RWPE1 (cell line): Measurements from ENCODE around the gene ZNF845.
"Not testable (repeated sequence)": the region's sequence is repeated elsewhere in the genome, so short reads cannot be mapped to it uniquely, and the experiment has no call there.

ENCODE experiments used
- CTCF ChIA-PET: fragments of 350-600 bp; sonication (Branson Sonifier 250); formaldehyde crosslinking; extraction: SDS; loops from one replicate; lab custom pipeline; 2021; lab: Yijun Ruan, JAX
- POLR2A ChIA-PET: fragments of 400-600 bp; formaldehyde crosslinking; extraction: SDS; loops from one replicate; lab custom pipeline; 2020; ENCODE audit warnings: antibody characterized with exemption; ENCODE audit not compliant: low non-redundant PET; lab: Yijun Ruan, JAX
- DNase-seq: peaks from one replicate; pipeline ENCODE4 v3.0.0; 2012; ENCODE audit warnings: low spot score
- H3K27ac ChIP-seq: fragments of 450-650 bp; 2 replicates; pipeline ENCODE4 v1.5.1; 2017
- TF ChIP-seq, protein P1 (sequence below): fragments of 450-650 bp; conservative IDR thresholded peaks from 2 replicates; pipeline ENCODE4 v1.5.1; 2017; ENCODE audit warnings: low read depth, mild to moderate bottlenecking

The ZNF845 gene

GRCh38 chr19:53357821-53358581, 24.5 kb downstream of the ZNF845 start:
- ChIA-PET CTCF (no interaction called here), POLR2A (interaction anchor here (0.7 kb wide), 1 partner anchor 1093 kb away, joined by 3 read pairs; no protein-coding TSS in a partner anchor)
- no peak for DNase-seq
- TF ChIP-seq, protein P1, sequence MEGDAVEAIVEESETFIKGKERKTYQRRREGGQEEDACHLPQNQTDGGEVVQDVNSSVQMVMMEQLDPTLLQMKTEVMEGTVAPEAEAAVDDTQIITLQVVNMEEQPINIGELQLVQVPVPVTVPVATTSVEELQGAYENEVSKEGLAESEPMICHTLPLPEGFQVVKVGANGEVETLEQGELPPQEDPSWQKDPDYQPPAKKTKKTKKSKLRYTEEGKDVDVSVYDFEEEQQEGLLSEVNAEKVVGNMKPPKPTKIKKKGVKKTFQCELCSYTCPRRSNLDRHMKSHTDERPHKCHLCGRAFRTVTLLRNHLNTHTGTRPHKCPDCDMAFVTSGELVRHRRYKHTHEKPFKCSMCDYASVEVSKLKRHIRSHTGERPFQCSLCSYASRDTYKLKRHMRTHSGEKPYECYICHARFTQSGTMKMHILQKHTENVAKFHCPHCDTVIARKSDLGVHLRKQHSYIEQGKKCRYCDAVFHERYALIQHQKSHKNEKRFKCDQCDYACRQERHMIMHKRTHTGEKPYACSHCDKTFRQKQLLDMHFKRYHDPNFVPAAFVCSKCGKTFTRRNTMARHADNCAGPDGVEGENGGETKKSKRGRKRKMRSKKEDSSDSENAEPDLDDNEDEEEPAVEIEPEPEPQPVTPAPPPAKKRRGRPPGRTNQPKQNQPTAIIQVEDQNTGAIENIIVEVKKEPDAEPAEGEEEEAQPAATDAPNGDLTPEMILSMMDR: no peak
- H3K27ac ChIP-seq: no peak overlapping the region

DNA sequence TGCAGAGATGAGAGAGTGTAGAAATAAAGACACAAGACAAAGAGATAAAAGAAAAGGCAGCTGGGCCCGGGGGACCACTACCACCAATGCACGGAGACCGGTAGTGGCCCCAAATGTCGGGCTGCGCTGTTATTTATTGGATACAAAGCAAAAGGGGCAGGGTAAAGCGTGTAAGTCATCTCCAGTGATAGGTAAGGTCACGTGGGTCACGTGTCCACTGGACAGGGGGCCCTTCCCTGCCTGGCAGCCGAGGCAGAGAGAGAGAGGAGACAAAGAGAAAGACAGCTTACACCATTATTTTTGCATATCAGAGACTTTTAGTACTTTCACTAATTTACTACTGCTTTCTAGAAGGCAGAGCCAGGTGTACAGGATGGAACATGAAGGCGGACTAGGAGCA, 26.5 kb downstream of the ZNF845 start:
- CTCF ChIA-PET, H3K27ac ChIP-seq, DNase-seq, POLR2A ChIA-PET: not testable (repeated sequence)

GRCh38 chr19:53365134-53365898, 31.8 kb downstream of the ZNF845 start, which contains the start of gene ZNF525:
Gene ZNF525, plus strand, starts transcription at chr19:53365705. Its CDS starts 6,577 bp downstream, at chr19:53372282.
- peak within 1 kb of the TSS; percentile 72 for H3K27ac ChIP-seq
- CTCF ChIA-PET: interaction anchor here (0.7 kb wide), 1 partner anchor 16 kb away, joined by 4 read pairs; no protein-coding TSS in a partner anchor
- TF ChIP-seq, protein P1: no peak
- peak; percentile 91 for DNase-seq
- POLR2A ChIA-PET: no interaction called here

DNA sequence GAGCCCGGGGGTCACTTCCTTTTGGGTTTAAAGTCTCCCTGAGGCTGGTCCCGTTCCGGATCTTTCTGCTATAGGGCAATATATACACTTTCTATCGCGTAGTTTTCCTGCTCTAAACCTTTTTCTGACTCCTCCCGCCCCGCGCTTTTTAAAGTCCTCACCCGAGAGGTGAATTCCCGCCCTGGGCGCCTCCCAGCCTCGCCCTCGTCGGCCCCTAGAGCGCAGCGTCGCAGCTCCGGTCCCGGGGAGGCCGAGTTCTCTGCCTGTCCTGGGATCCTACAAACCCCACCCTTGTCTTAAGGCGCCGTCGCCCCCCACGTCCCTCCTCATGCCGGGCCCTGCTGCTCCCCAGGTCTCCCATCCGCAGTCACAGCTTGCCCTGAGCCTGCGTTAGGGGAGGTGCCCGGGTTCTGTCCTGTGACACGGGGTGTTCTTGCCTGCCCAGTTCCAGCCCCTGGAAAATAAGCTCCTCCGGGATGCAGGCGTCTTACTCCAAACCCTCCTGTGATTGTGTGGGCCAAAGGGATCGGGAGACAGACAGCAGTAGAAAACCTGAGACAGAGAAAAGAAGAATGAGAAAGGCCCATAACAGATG, 32.4 kb downstream of the ZNF845 start:
- POLR2A ChIA-PET: interaction anchor here (0.7 kb wide), 1 partner anchor 28 kb away, joined by 7 read pairs; no protein-coding TSS in a partner anchor
- DNase-seq: no peak
- peak overlapping the region; percentile 72 for H3K27ac ChIP-seq
- CTCF ChIA-PET: interaction anchor here (0.7 to 0.8 kb wide), 2 partner anchors 109 to 170 kb away, joined by 3 to 4 read pairs; no protein-coding TSS in a partner anchor
- TF ChIP-seq, protein P1: no peak

- ChIA-PET POLR2A (no interaction called here), CTCF (interaction anchor here (0.7 kb wide), 1 partner anchor 1013 kb away, joined by 4 read pairs; no protein-coding TSS in a partner anchor)
- TF ChIP-seq, protein P1: no peak
- DNase-seq: no peak
- H3K27ac ChIP-seq: no peak overlapping the region
Observed at GRCh38 chr19:53372196-53372595, 38.6 kb downstream of the ZNF845 start.

- DNase-seq: no peak
- CTCF ChIA-PET: interaction anchor here (0.7 kb wide), 1 partner anchor 1137 kb away, joined by 8 read pairs; no protein-coding TSS in a partner anchor
- POLR2A ChIA-PET: no interaction called here
- TF ChIP-seq, protein P1: no peak
- H3K27ac ChIP-seq: no peak overlapping the region
Observed at GRCh38 chr19:53374288-53374687, 40.7 kb downstream of the ZNF845 start.
